HG03135 (cell line): Measurements from ENCODE around the gene CCDC57.
"Not testable (repeated sequence)": the region's sequence is repeated elsewhere in the genome, so short reads cannot be mapped to it uniquely, and the experiment has no call there.

ENCODE experiments used
- ATAC-seq: cut with Tn5 transposase; IDR thresholded peaks from one replicate; pipeline ENCODE4 v1.9.1; 2021; ENCODE audit warnings: mild to moderate bottlenecking, moderate library complexity; ENCODE audit not compliant: unreplicated experiment

The CCDC57 gene

GRCh38 chr17:82134101-82134500, 78.5 kb downstream of the CCDC57 start:
- no peak for ATAC-seq

DNA sequence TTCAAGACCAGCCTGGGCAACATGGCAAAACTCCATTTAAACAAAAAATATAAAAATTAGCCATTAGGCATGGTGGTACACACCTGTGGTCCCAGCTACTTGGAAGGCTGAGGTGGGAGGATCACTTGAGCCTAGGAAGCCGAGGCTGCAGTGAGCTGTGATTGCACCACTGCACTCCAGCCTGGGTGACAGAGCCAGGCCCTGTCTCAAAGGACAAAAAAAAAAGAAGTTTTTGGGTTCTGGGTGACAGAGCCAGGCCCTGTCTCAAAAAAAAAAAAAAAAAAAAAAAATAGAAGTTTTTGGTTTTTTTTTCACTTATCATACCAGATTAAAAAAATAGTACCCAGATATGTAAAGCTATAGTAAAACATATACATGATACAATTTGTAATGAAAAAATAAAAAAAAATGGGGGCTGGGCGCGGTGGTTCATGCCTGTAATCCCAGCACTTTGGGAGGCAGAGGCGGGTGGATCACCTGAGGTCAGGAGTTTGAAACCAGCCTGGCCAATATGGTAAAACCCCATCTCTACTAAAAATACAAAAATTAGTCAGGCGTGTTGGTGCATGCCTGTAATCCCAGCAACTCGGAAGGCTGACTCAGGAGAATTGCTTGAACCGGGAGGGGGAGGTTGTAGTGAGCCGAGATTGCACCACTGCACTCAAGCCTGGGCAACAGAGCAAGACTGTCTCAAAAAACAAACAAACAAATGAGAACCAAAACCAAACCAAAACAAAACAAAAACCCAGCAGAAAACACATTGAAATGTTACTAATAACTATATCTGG, 79.3 kb downstream of the CCDC57 start:
- ATAC-seq = not testable (repeated sequence)

DNA sequence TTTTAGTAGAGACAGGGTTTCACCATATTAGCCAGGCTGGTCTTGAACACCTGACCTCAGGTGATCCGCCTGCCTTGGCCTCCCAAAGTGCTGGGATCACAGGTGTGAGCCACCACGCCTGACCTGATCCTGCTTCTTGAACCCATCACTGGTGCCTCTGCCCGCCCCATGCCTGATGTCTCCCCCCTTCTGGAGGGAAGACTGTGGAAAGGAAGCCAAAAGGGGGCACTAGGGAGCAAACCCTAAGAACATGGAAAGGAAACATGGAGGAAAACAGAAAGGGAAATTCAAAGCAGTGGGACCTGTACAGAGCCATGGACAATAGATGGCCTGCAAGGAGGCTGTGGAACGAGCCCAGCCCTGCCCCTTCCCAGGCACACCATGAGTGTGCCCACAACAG, 83.5 kb downstream of the CCDC57 start:
- no peak for ATAC-seq

DNA sequence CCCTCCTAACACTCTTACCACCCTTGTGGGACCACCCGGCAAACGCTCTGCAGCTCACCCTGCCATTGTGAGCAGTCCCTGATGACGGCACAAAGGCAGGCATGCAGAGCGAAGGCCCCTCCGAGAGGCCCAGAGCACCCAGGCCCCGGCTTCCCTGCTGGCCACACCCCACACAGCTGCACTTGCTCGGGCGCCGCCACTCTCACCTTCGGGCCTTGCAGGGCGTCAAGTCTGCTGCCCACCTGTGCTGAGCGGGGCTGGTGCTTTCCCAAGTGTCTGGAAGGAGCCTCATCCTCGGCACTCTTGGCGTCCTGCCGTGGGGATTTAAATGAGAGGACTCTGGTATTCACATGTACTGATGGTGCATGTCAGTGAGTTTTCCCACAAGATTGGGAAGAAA, 84.4 kb downstream of the CCDC57 start:
- ATAC-seq = no peak

- no peak for ATAC-seq
These were observed 84.9 kb downstream of the CCDC57 start for GRCh38 chr17:82127704-82128103.

- ATAC-seq = no peak
These were observed 85.4 kb downstream of the CCDC57 start for GRCh38 chr17:82127315-82127595.

DNA sequence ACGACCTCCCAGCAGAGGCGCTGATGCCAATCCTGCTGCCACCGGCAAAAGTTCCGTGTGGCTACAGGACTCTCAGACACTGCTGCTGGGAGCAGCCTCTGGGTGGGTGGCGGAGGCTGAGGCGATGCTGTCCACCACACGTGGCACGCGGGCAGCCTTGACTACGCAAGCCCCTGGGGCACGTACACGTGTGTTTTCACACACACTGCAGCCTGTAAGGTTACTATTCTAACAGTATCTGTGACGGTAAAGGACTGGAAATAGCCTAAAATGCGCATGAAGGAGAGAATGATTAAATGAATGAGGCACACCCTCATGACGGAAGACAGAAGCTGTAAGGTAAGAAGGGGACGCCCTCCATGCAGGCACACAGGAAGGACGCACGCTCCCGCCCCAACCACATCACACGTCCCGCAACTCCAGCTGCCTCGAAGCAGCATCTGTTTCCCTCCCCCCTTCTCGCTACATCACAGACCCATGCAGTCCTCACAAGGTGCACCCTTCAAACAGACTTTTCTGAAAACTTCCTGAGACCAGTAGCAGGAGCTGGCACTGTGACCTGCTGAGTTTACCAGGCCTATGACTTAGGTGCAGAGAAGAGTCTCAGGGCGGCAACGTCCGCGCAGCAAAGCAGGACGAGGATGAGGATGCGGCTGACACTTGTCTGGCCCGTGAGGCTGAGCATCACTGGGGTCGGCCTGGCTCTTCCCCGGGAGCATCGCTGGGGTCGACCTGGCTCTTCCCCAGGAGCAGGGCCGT, 85.9 kb downstream of the CCDC57 start:
- ATAC-seq = no peak

DNA sequence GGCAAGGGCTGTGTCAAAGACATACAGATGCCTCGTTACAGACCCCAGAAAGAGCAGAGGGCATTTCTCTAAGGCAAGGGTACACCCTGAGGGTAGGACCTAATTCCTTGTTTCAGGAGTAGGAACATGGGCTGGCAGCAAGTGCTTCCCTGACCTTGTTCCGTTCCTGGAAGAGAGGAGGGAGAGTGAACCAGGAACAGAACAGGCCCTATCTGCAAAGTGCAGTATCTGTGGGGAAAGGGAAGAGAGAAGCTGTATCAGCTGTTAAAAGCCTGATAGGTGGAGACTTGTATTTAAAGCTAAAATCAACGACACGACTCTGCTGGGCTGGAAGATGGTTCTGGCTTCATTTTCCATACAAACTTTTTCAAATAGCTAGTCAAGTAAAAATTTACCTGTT, 88.5 kb downstream of the CCDC57 start:
- ATAC-seq = no peak

GRCh38 chr17:82121660-82122629, 90.7 kb downstream of the CCDC57 start:
- ATAC-seq = no peak

DNA sequence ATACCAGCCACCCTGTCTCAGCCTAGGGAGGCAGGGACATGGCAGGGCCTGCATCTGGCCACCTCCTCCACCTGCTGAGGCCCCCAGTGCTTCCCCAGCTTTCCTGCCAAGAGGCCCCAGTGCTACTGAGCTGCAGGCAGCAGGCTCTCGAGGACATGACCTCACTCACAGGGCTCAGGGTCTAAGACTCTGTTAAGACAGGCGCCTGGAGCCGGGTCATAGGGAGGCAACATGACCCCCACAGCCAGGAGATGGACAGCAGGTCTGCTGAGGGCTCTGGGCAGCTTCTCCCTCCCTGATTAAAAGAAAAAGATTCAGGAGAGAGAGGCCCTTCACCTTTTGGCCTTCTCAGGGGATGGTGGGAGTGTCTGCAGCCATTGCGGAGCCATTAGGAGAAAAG, 91.4 kb downstream of the CCDC57 start:
- ATAC-seq = no peak

DNA sequence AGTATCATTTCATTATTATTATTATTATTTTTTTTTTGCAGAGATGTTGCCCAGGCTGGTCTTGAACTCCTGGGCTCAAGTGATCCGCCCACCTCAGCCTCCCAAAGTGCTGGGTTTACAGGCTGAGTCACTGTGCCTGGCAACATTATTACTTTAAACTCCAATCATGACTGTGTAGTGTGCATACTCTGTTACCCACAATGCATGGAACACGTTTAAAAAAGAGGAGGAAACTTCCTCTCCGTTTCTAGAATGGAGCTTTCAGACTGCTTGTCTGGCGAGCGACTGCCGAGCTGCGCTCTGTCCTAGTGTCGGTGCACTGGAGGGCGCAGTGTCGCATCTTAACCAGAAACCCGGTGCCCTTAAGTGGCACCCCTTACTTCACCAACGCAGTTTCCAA, 92.5 kb downstream of the CCDC57 start:
- ATAC-seq = no peak

- ATAC-seq = no peak
These were observed 93.7 kb downstream of the CCDC57 start for GRCh38 chr17:82118815-82119380.

DNA sequence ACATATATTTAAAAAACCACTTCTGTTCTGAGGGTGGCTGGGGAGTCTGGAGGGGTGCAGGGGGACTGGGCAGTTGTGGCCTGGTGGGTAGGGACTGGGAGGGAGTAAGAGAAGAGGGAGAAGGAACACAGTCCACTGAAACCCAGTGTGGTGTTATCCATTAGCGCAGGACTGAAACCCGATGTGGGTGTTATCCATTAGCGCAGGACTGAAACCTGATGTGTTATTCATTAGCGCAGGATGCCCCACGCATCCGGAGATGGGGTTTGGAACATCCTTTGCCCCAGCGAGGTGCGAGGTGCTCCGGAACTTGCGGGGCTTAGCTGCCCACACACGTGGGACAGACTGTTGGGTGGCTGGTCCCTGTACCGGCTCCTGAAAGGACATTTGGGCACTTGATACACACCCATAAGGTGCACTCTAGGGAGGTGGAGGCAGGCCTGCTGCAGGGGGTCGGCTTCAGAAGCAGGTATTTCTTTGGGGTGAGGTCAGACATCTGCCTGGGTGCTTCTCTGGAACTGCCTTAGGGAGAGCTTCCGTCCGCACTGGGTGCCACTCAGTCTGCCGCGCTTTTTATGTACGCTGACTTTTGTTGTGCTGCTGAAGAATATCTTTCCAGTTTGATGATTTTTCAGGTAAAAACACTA, 94.4 kb downstream of the CCDC57 start:
- no peak for ATAC-seq

GRCh38 chr17:82117139-82118090, 95.2 kb downstream of the CCDC57 start:
- no peak for ATAC-seq

- no peak for ATAC-seq
These were observed 96.4 kb downstream of the CCDC57 start for GRCh38 chr17:82116246-82116645.

DNA sequence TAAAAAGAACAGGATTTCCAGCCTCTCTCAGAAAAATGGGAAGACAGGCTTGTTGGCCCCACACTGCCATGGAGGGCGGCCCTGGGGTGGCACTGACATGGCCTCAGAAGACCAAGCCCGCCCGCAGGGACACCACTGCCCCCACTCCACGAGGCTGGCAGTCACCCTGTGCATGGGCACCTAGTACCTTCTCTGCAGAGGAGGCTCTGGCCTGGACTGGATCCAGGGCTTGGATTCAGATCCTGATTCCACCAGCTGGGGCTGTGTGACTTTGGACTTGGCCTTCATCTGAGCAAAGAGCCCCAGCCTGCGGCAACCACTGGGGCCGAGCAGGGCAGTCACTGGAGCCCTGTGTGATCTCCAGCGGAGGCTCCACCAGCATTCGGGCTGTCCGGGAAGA, 97.8 kb downstream of the CCDC57 start:
- ATAC-seq = no peak

- ATAC-seq = no peak
These were observed 98.2 kb downstream of the CCDC57 start for GRCh38 chr17:82114447-82114846.

- ATAC-seq = no peak
These were observed 98.7 kb downstream of the CCDC57 start for GRCh38 chr17:82113941-82114340.

DNA sequence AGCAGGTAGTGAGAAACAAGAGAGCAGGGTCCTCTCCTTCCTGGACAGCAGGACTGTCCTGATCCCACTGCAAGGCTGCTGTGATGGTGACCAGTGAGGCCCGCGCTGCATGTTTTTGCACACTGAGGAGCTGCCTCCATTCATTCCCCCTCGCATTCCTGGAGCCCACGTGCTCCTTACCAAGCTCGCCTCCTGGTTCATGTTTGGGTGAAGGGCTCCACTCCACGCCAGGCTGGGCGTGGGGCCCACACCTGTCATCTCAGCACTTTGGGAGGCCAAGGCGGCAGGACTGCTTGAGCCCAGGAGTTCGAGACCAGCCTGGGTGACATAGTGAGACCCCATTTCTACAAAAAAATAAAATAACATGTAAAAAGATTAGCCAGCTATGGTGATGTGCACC, 99.2 kb downstream of the CCDC57 start:
- ATAC-seq = no peak

GRCh38 chr17:82112914-82113311, 99.7 kb downstream of the CCDC57 start:
- ATAC-seq = no peak
